ENCODE results near the gene GPR87.

GRCh38 chr3:151350656-151351055 is 34.0 kb upstream of the GPR87 start:
- TF ChIP-seq MYC (IDR thresholded peaks at IDR 0.05; ENCODE audit: low read depth, low read length) = no peak
- TF ChIP-seq, protein P1, sequence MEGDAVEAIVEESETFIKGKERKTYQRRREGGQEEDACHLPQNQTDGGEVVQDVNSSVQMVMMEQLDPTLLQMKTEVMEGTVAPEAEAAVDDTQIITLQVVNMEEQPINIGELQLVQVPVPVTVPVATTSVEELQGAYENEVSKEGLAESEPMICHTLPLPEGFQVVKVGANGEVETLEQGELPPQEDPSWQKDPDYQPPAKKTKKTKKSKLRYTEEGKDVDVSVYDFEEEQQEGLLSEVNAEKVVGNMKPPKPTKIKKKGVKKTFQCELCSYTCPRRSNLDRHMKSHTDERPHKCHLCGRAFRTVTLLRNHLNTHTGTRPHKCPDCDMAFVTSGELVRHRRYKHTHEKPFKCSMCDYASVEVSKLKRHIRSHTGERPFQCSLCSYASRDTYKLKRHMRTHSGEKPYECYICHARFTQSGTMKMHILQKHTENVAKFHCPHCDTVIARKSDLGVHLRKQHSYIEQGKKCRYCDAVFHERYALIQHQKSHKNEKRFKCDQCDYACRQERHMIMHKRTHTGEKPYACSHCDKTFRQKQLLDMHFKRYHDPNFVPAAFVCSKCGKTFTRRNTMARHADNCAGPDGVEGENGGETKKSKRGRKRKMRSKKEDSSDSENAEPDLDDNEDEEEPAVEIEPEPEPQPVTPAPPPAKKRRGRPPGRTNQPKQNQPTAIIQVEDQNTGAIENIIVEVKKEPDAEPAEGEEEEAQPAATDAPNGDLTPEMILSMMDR (IDR thresholded peaks at IDR 0.05; ENCODE audit: low read depth, low read length) = no peak
- no peak for TF ChIP-seq POLR2A (IDR thresholded peaks at IDR 0.05; ENCODE audit: extremely low read depth, insufficient read length)
- no peak for TF ChIP-seq MAX (IDR thresholded peaks at IDR 0.05; ENCODE audit: low read depth, low read length)

All from NB4 (cell line).